ENCODE measurements around the gene AKNA. TPM values are rescaled to one million over a fixed set of nuclear protein-coding genes. Genes with fewer than 3 reads are reported as not detected.

The AKNA gene
- total RNA-seq, 1 donor from 2014 or later: 6.3 TPM

GRCh38 chr9:114429488-114429887 is 41.7 kb upstream of the AKNA start:
- TF ChIP-seq CTCF (IDR thresholded peaks at IDR 0.05; ENCODE audit: borderline replicate concordance): no peak
- no peaks in the 10 kb centered on the region for H3K4me1 ChIP-seq
- H3K27me3 ChIP-seq (ENCODE audit: low read depth): peaks cover 90% of the 10 kb centered on the region
- DNase-seq: no peak
- H3K27ac ChIP-seq (replicated peaks): no peak overlapping the region
- no peaks in the 10 kb centered on the region for H3K36me3 ChIP-seq
- H3K9me3 ChIP-seq (replicated peaks): no peaks in the 10 kb centered on the region
- intact Hi-C loops (cut with micrococcal nuclease): no loop called here
- no peak overlapping the region for H3K4me3 ChIP-seq

GRCh38 chr9:114428466-114428865 is 40.7 kb upstream of the AKNA start:
- H3K27ac ChIP-seq (replicated peaks): no peak overlapping the region
- DNase-seq: no peak

GRCh38 chr9:114427644-114428043 is 39.9 kb upstream of the AKNA start:
- intact Hi-C loops (cut with micrococcal nuclease): no loop called here
- Histone ChIP-seq H3K36me3 (no peaks in the 10 kb centered on the region), H3K4me3 (no peak overlapping the region), H3K27ac (replicated peaks) (no peak overlapping the region), H3K4me1 (no peaks in the 10 kb centered on the region), H3K27me3 (ENCODE audit: low read depth) (peaks cover 90% of the 10 kb centered on the region), H3K9me3 (replicated peaks) (no peaks in the 10 kb centered on the region)
- no peak for TF ChIP-seq CTCF (IDR thresholded peaks at IDR 0.05; ENCODE audit: borderline replicate concordance)
- DNase-seq: no peak

More at GRCh38 chr9:114428466-114428865, 40.7 kb upstream of the AKNA start:
- no peaks in the 10 kb centered on the region for H3K9me3 ChIP-seq (replicated peaks)
- H3K4me1 ChIP-seq: no peaks in the 10 kb centered on the region
- H3K27me3 ChIP-seq (ENCODE audit: low read depth): peaks cover 90% of the 10 kb centered on the region
- no peak for TF ChIP-seq CTCF (IDR thresholded peaks at IDR 0.05; ENCODE audit: borderline replicate concordance)
- intact Hi-C loops (cut with micrococcal nuclease): no loop called here
- no peaks in the 10 kb centered on the region for H3K36me3 ChIP-seq
- no peak overlapping the region for H3K4me3 ChIP-seq

- intact Hi-C loops (cut with micrococcal nuclease): no loop called here
- no peak for DNase-seq
- no peak for TF ChIP-seq CTCF (IDR thresholded peaks at IDR 0.05; ENCODE audit: borderline replicate concordance)
- H3K4me3 ChIP-seq: no peak overlapping the region
- H3K36me3 ChIP-seq: no peaks in the 10 kb centered on the region
- H3K27me3 ChIP-seq (ENCODE audit: low read depth): peaks cover 82% of the 10 kb centered on the region
- no peaks in the 10 kb centered on the region for H3K4me1 ChIP-seq
- no peak overlapping the region for H3K27ac ChIP-seq (replicated peaks)
- H3K9me3 ChIP-seq (replicated peaks): no peaks in the 10 kb centered on the region
Measured at GRCh38 chr9:114426046-114426948, 38.5 kb upstream of the AKNA start.

- intact Hi-C loops (cut with micrococcal nuclease): no loop called here
- Histone ChIP-seq H3K4me3 (no peak overlapping the region), H3K27me3 (ENCODE audit: low read depth) (peaks cover 76% of the 10 kb centered on the region), H3K9me3 (replicated peaks) (no peaks in the 10 kb centered on the region), H3K4me1 (no peaks in the 10 kb centered on the region), H3K36me3 (no peaks in the 10 kb centered on the region), H3K27ac (replicated peaks) (no peak overlapping the region)
- no peak for TF ChIP-seq CTCF (IDR thresholded peaks at IDR 0.05; ENCODE audit: borderline replicate concordance)
- no peak for DNase-seq
Measured at GRCh38 chr9:114425126-114425525, 37.3 kb upstream of the AKNA start.
